Activated naive CD4-positive, alpha-beta T cell treated with anti-CD3 and anti-CD28 coated beads, Interleukin-2, amount 10 ng/mL, durations not matched to agents 7 days and 5 days (primary cell): ENCODE data around the gene MPPE1.
"Not testable (repeated sequence)": the region's sequence is repeated elsewhere in the genome, so short reads cannot be mapped to it uniquely, and the experiment has no call there.

ENCODE experiments used
- CTCF ChIA-PET: fragments of 350-600 bp; sonication (Branson Sonifier 250); formaldehyde crosslinking; loops from one replicate; lab custom pipeline; 2021; ENCODE audit warnings: antibody characterized with exemption; lab: Charles Lee
- DNase-seq: peaks from one replicate; pipeline ENCODE4 v3.0.0-alpha.2; 2020
- H3K27ac Mint-ChIP-seq: one replicate; pipeline ENCODE4 v1.8.0; 2021; ENCODE audit warnings: mild to moderate bottlenecking, moderate library complexity, mixed read lengths
- H3K27me3 Mint-ChIP-seq: one replicate; pipeline ENCODE4 v1.8.0; 2021; ENCODE audit warnings: mild to moderate bottlenecking, mixed read lengths
- H3K36me3 Mint-ChIP-seq: one replicate; pipeline ENCODE4 v1.8.0; 2021; ENCODE audit warnings: mixed read lengths
- H3K4me1 Mint-ChIP-seq: one replicate; pipeline ENCODE4 v1.8.0; 2021; ENCODE audit warnings: mixed read lengths
- H3K4me3 Mint-ChIP-seq: one replicate; pipeline ENCODE4 v1.8.0; 2021; ENCODE audit warnings: mild to moderate bottlenecking, moderate library complexity, mixed read lengths
- H3K9me3 Mint-ChIP-seq: one replicate; pipeline ENCODE4 v1.8.0; 2021; ENCODE audit warnings: mixed read lengths

The MPPE1 gene

GRCh38 chr18:11908182-11909060 is at the start of gene MPPE1:
Gene MPPE1, minus strand, starts transcription at chr18:11908317. Its CDS starts 11,053 bp downstream, at chr18:11897264.
- Mint-ChIP-seq H3K27ac (peak within 1 kb of the TSS; percentile 91), H3K4me1 (peaks cover 29% of the 10 kb centered on the region), H3K27me3 (no peaks in the 10 kb centered on the region), H3K9me3 (no peaks in the 10 kb centered on the region), H3K4me3 (peak within 1 kb of the TSS; percentile 87), H3K36me3 (peaks cover 13% of the 10 kb centered on the region)
- CTCF ChIA-PET: interaction anchor here (1.1 kb wide), 1 partner anchor 29 kb away, joined by 5 read pairs; no protein-coding TSS in a partner anchor
- DNase-seq: peak; percentile 90

- H3K27me3 Mint-ChIP-seq: peaks cover 4% of the 10 kb centered on the region
- H3K36me3 Mint-ChIP-seq: peaks cover 5% of the 10 kb centered on the region
- DNase-seq: no peak
- H3K9me3 Mint-ChIP-seq: peaks cover 15% of the 10 kb centered on the region
- no peak overlapping the region for H3K27ac Mint-ChIP-seq
- H3K4me1 Mint-ChIP-seq: peaks cover 2% of the 10 kb centered on the region
- CTCF ChIA-PET: no interaction called here
- no peak overlapping the region for H3K4me3 Mint-ChIP-seq
These were observed 49.5 kb upstream of the MPPE1 start for GRCh38 chr18:11957636-11958035.

DNA sequence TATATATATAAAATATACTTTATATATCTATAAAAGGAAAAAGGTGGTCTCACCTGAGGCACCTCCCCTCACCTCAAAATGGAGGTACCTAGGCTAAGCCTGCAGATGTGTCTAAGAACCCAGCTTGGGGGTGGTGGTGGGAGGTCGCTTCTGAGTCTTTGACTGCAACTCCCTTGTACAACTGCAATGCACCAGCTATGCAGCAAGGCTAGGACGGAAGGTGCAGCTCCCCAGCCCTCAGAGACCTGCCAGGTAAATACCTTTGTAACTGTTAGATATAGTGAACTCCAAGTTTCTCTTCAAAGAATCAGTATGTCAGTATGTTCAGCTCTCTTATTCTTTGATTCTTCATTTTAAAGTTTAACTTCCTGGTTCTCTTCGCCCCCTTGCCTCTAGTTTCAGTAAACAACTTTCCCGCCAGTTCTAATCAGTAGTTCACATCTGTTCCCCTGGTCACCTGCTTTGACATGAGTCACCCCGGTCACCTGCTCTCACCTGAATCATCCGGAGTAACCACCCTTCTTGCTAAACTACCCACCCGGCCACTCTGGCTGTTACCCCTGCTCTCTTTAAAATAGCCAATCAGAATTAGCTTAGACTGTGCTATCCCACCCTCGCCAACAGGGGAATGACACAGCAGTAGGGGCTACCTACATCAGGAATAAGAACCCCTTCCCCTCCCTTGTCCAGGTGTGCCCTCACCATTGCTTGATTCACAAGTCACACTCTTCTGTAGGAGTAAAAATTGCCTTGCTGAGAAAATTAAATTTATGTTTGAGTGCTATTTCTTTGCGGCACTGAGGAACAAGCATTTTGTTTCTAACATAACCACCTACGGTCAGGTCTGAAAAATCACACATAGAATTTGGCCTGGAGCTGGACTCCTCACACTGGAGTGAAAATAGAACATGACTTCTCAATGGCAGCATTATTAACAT is 48.5 kb upstream of the MPPE1 start:
- CTCF ChIA-PET: no interaction called here
- H3K27ac Mint-ChIP-seq: no peak overlapping the region

DNA sequence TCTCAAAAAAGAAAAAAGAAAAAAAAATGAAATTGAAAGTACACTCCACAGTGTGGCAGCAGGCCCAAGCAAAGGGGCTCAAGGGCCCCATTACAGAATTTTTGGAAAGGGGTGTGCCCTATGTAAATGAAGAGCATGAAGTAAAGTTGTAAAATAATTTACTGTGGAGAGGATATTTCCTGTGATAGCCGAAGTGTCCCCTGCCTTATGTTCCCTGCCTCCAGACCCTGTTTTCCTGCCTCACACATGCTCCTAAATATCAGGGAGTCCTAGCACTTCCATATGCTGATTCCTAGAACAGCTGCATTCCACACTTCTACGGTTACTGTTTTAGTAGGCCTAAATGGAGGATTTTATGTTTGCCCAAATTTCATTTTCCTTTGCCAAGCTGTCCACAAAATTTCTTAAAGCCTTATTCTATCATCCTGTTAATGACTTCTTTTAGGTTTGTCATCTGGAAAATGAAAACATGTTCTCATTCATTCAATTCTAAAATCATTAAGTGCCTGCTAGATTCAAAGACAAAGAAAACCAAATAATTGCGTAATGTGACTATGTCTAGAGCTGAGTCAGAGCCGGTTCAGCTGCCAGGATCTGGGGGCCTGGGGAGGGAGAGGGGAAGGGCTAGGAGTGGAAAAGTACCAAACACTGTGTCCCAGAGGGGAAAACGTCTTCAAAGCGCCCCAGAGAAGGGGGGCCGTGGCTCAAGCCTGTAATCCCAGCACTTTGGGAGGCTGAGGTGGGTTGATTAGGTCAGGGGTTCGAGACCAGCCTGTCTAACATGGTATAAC is 47.3 kb upstream of the MPPE1 start:
- H3K4me1 Mint-ChIP-seq: peaks cover 2% of the 10 kb centered on the region
- CTCF ChIA-PET: no interaction called here
- DNase-seq: no peak
- H3K27ac Mint-ChIP-seq: no peak overlapping the region
- peaks cover 15% of the 10 kb centered on the region for H3K9me3 Mint-ChIP-seq
- peaks cover 5% of the 10 kb centered on the region for H3K36me3 Mint-ChIP-seq
- H3K27me3 Mint-ChIP-seq: no peaks in the 10 kb centered on the region
- H3K4me3 Mint-ChIP-seq: no peak overlapping the region

More for the DNA sequence above, 48.5 kb upstream of the MPPE1 start:
- Mint-ChIP-seq H3K27me3 (peaks cover 4% of the 10 kb centered on the region), H3K4me3 (no peak overlapping the region), H3K36me3 (peaks cover 5% of the 10 kb centered on the region), H3K4me1 (peaks cover 2% of the 10 kb centered on the region), H3K9me3 (peaks cover 15% of the 10 kb centered on the region)
- no peak for DNase-seq

DNA sequence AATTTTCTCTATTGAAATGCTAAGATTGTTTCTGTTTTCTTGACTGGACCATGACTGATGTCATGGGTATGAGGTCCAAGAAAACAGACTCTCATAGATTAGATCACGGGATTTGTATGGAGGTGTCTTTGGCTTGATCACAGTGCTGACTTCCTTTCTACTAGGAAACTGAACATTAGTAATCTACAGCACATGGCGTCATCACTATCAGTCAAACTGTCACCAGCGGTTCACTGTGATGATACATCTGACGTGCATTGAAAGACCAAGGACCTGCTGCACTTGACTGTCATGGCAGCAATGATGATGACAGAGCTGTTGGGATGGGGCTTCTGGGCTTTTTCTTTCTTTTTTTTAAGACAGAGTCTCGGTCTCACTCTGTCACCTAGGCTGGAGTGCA is 45.0 kb upstream of the MPPE1 start:
- H3K9me3 Mint-ChIP-seq: peaks cover 15% of the 10 kb centered on the region
- H3K27me3 Mint-ChIP-seq: no peaks in the 10 kb centered on the region
- no peak overlapping the region for H3K27ac Mint-ChIP-seq
- H3K36me3 Mint-ChIP-seq: peaks cover 5% of the 10 kb centered on the region
- H3K4me1 Mint-ChIP-seq: peaks cover 2% of the 10 kb centered on the region
- no peak overlapping the region for H3K4me3 Mint-ChIP-seq
- CTCF ChIA-PET: interaction anchor here (1.4 kb wide), 1 partner anchor 15 kb away, joined by 4 read pairs; no protein-coding TSS in a partner anchor
- no peak for DNase-seq

DNA sequence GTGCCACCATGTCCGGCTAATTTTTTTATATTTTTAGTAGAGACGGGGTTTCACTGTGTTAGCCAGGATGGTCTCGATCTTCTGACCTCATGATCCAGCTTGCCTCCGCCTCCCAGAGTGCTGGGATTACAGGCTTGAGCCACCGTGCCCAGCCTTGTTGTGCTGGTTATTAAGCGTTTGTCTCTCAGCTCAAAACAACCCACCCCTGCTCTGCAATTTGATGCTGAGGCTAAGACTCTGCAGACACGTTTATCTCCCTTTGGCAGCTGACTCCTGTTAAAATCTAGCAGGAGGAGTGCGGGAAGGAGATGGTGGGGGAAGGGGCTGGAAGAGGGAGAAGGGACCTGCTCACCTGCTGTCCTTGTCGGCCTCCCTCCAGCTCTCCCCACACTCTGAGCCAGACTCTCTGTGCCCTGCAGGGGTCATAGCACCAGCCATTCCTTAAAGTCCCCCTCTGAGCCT is 43.3 kb upstream of the MPPE1 start:
- Mint-ChIP-seq H3K27ac (no peak overlapping the region), H3K9me3 (peaks cover 1% of the 10 kb centered on the region), H3K36me3 (no peaks in the 10 kb centered on the region), H3K4me1 (peaks cover 15% of the 10 kb centered on the region), H3K27me3 (no peaks in the 10 kb centered on the region), H3K4me3 (no peak overlapping the region)
- DNase-seq: no peak
- CTCF ChIA-PET: interaction anchor here (0.7 kb wide), 1 partner anchor 12 kb away, joined by 4 read pairs; no protein-coding TSS in a partner anchor

- H3K36me3 Mint-ChIP-seq: no peaks in the 10 kb centered on the region
- H3K4me3 Mint-ChIP-seq: no peak overlapping the region
- DNase-seq: no peak
- no peaks in the 10 kb centered on the region for H3K9me3 Mint-ChIP-seq
- H3K27ac Mint-ChIP-seq: no peak overlapping the region
- CTCF ChIA-PET: interaction anchor here (0.7 to 2.6 kb wide), 3 partner anchors 13 to 45 kb away, joined by 3 to 10 read pairs (median 4); no protein-coding TSS in a partner anchor
- peaks cover 15% of the 10 kb centered on the region for H3K4me1 Mint-ChIP-seq
- no peaks in the 10 kb centered on the region for H3K27me3 Mint-ChIP-seq
These were observed 42.7 kb upstream of the MPPE1 start for GRCh38 chr18:11950824-11951223.

GRCh38 chr18:11948852-11949523 is 40.9 kb upstream of the MPPE1 start:
- CTCF ChIA-PET: interaction anchor here (2.6 kb wide), 1 partner anchor 11 kb away, joined by 10 read pairs; no protein-coding TSS in a partner anchor
- H3K27ac Mint-ChIP-seq: no peak overlapping the region
- no peak overlapping the region for H3K4me3 Mint-ChIP-seq

DNA sequence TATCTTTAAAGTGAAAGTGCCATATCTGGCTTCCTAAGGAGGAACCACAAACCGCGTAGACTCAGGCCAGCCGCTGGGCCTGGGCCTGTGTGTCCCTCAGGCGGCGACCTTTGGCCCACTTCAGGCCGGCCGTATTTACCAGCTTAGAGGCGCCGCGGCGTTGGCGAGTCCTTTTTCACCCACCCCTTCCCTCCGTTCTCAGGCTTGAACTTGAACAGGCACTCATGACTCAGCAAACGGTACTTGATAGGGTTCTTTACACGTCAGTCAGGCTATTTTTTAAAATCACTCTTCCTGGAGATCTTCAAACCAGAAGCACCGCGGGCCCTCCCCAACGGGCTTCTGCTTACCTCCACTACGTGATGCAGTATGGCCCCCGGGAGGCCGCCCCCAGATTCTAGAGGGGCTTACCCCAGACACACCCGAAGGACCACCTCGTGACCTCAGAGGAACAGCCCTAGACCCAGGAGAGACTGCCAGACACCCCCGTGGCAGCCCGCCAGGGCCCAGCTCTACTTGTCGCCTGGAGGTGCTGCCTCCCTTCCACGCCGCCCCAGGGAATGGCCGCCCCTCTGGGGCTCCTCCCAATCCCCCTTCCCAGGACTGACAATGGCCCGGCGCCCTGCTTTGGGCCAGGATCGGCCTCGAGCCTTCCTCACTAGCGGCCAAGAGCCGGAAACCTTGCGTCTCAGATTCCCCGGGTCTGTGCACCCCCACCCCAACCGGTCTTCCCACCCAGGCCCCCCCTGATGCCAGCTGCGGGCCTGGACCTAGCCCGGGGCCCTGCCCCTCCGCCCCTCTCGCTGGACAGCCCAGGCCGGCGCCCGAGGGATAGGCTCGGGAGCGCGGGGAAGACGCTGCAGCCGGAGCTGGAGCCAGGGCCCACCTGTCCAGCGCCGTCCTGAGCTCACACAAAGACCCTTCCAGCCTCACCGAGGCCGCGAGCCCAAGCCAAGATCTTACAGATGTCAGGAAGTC is 39.4 kb upstream of the MPPE1 start:
- Mint-ChIP-seq H3K4me3 (peak overlapping the region; percentile 60), H3K27ac (peak overlapping the region; percentile 51), H3K4me1 (peaks cover 21% of the 10 kb centered on the region), H3K9me3 (no peaks in the 10 kb centered on the region), H3K27me3 (no peaks in the 10 kb centered on the region), H3K36me3 (no peaks in the 10 kb centered on the region)
- DNase-seq: peak; percentile 59
- CTCF ChIA-PET: interaction anchor here (1.3 to 1.4 kb wide), 2 partner anchors 9 to 49 kb away, joined by 5 to 7 read pairs; no protein-coding TSS in a partner anchor

More at GRCh38 chr18:11948852-11949523, 40.9 kb upstream of the MPPE1 start:
- no peaks in the 10 kb centered on the region for H3K9me3 Mint-ChIP-seq
- DNase-seq: no peak
- H3K27me3 Mint-ChIP-seq: no peaks in the 10 kb centered on the region
- peaks cover 15% of the 10 kb centered on the region for H3K4me1 Mint-ChIP-seq
- H3K36me3 Mint-ChIP-seq: no peaks in the 10 kb centered on the region

- no peak for DNase-seq
- no peaks in the 10 kb centered on the region for H3K27me3 Mint-ChIP-seq
- H3K27ac Mint-ChIP-seq: no peak overlapping the region
- H3K4me3 Mint-ChIP-seq: no peak overlapping the region
- H3K4me1 Mint-ChIP-seq: peaks cover 21% of the 10 kb centered on the region
- CTCF ChIA-PET: interaction anchor here (1.3 to 1.4 kb wide), 2 partner anchors 9 to 49 kb away, joined by 5 to 7 read pairs; no protein-coding TSS in a partner anchor
- no peaks in the 10 kb centered on the region for H3K36me3 Mint-ChIP-seq
- H3K9me3 Mint-ChIP-seq: no peaks in the 10 kb centered on the region
These were observed 38.6 kb upstream of the MPPE1 start for GRCh38 chr18:11946756-11947155.

GRCh38 chr18:11945834-11946659 is 37.9 kb upstream of the MPPE1 start:
- not testable (repeated sequence) for H3K4me3 Mint-ChIP-seq

More at GRCh38 chr18:11945834-11946659, 37.9 kb upstream of the MPPE1 start:
- peaks cover 21% of the 10 kb centered on the region for H3K4me1 Mint-ChIP-seq
- CTCF ChIA-PET: interaction anchor here (1.0 to 1.8 kb wide), 2 partner anchors 35 to 47 kb away, joined by 3 to 9 read pairs; partner anchors contain the start of gene IMPA2
- not testable (repeated sequence) for H3K9me3 Mint-ChIP-seq, H3K36me3 Mint-ChIP-seq, H3K27me3 Mint-ChIP-seq, H3K27ac Mint-ChIP-seq, DNase-seq
